ENCODE results near the gene ZNF804B.

Gene ZNF804B

DNA sequence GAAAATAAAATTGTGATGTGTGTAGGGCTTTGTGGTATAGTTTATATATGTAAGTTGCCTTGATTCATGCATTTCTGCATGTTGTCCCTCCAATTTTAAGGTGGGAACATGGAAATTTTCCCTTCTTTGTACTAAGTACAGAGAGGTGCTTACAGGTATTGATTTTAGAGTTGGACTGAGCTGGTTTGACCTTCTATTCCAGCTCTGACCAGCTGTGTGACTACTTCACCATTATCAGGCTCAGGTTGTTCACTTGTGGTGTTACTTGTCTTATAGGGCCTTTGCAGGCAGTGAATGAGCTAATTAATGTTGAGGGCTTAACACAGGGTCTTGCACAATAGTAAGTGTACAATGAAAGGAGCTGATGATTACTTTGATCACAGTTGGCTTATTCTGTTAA lies 16.3 kb downstream of the ZNF804B start:
- DNase-seq (ENCODE audit: low read depth in 1 of 2, low spot score in 1 of 2) = no peak
- TF ChIP-seq, protein P1, sequence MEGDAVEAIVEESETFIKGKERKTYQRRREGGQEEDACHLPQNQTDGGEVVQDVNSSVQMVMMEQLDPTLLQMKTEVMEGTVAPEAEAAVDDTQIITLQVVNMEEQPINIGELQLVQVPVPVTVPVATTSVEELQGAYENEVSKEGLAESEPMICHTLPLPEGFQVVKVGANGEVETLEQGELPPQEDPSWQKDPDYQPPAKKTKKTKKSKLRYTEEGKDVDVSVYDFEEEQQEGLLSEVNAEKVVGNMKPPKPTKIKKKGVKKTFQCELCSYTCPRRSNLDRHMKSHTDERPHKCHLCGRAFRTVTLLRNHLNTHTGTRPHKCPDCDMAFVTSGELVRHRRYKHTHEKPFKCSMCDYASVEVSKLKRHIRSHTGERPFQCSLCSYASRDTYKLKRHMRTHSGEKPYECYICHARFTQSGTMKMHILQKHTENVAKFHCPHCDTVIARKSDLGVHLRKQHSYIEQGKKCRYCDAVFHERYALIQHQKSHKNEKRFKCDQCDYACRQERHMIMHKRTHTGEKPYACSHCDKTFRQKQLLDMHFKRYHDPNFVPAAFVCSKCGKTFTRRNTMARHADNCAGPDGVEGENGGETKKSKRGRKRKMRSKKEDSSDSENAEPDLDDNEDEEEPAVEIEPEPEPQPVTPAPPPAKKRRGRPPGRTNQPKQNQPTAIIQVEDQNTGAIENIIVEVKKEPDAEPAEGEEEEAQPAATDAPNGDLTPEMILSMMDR (IDR thresholded peaks at IDR 0.05; ENCODE audit: insufficient read depth, low read length) = no peak
- TF ChIP-seq GABPA (IDR thresholded peaks at IDR 0.05; ENCODE audit: low read depth) (no peak), SPI1 (IDR thresholded peaks at IDR 0.05; ENCODE audit: borderline replicate concordance, low read depth) (no peak), POLR2AphosphoS5 (IDR thresholded peaks at IDR 0.05; ENCODE audit: low read depth) (no peak)
- TF ChIP-seq, protein P2, sequence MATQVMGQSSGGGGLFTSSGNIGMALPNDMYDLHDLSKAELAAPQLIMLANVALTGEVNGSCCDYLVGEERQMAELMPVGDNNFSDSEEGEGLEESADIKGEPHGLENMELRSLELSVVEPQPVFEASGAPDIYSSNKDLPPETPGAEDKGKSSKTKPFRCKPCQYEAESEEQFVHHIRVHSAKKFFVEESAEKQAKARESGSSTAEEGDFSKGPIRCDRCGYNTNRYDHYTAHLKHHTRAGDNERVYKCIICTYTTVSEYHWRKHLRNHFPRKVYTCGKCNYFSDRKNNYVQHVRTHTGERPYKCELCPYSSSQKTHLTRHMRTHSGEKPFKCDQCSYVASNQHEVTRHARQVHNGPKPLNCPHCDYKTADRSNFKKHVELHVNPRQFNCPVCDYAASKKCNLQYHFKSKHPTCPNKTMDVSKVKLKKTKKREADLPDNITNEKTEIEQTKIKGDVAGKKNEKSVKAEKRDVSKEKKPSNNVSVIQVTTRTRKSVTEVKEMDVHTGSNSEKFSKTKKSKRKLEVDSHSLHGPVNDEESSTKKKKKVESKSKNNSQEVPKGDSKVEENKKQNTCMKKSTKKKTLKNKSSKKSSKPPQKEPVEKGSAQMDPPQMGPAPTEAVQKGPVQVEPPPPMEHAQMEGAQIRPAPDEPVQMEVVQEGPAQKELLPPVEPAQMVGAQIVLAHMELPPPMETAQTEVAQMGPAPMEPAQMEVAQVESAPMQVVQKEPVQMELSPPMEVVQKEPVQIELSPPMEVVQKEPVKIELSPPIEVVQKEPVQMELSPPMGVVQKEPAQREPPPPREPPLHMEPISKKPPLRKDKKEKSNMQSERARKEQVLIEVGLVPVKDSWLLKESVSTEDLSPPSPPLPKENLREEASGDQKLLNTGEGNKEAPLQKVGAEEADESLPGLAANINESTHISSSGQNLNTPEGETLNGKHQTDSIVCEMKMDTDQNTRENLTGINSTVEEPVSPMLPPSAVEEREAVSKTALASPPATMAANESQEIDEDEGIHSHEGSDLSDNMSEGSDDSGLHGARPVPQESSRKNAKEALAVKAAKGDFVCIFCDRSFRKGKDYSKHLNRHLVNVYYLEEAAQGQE (IDR thresholded peaks at IDR 0.05; ENCODE audit: insufficient replicate concordance, low read depth) = no peak
- Histone ChIP-seq H3K27ac (replicated peaks) (no peak overlapping the region), H3K4me3 (replicated peaks; ENCODE audit: insufficient read depth, low read length) (no peak overlapping the region), H3K27me3 (ENCODE audit: insufficient read depth, poor library complexity, severe bottlenecking) (no peaks in the 10 kb centered on the region)

DNA sequence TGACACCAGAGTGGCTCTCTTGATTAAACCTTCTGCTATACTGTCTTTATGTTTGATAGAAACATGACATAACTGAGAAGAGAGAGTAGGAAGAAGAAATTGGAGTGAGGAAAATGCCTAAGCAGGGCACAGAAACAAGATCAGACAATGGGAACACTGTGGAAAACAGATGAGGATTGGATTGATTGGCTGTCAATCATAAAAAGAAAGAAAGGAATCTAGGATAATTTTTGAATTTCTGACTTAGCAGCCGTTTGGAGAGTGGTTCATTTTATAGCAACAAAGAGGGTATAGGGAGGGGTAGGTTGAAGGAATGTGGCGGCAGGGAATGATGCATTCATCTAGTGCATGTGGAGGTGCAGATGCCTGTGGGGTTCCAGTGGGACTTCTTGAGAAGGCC lies 28.3 kb downstream of the ZNF804B start:
- no peak overlapping the region for H3K27ac ChIP-seq (replicated peaks)
- H3K4me3 ChIP-seq (replicated peaks; ENCODE audit: insufficient read depth, low read length) = no peak overlapping the region
- TF ChIP-seq, protein P1 (IDR thresholded peaks at IDR 0.05; ENCODE audit: insufficient read depth, low read length) = no peak
- TF ChIP-seq SPI1 (IDR thresholded peaks at IDR 0.05; ENCODE audit: borderline replicate concordance, low read depth) (no peak), GABPA (IDR thresholded peaks at IDR 0.05; ENCODE audit: low read depth) (no peak), POLR2AphosphoS5 (IDR thresholded peaks at IDR 0.05; ENCODE audit: low read depth) (no peak)
- TF ChIP-seq, protein P2 (IDR thresholded peaks at IDR 0.05; ENCODE audit: insufficient replicate concordance, low read depth) = no peak
- H3K27me3 ChIP-seq (ENCODE audit: insufficient read depth, poor library complexity, severe bottlenecking) = no peaks in the 10 kb centered on the region
- DNase-seq (ENCODE audit: low read depth in 1 of 2, low spot score in 1 of 2) = no peak

DNA sequence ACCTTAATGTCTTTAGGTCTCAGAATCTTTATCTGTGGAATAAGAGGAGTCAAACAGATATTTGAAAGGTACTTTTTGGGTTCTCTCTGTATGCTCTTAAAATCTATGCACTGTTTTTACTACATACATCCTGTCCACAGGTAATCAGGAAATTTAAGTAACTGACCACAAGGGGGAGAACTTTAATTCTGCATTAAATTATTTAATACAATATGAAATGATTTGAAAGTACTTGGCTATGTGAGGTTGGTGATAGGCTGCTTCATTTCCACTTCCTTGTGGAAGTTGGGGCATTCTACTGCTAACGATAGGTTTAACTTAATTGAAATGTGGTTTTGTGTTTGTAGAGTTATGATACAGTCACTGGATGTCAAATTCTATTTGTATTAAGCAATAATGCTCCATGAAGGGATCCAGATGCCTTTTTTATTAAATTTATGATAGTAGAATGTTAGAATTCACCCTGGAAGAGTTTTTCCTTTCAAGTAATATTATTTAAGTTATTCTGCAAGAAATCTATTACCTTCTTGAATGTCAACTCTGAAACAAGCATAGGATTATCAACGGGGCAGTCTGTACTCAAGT lies 30.1 kb downstream of the ZNF804B start:
- no peak for TF ChIP-seq GABPA (IDR thresholded peaks at IDR 0.05; ENCODE audit: low read depth)
- TF ChIP-seq, protein P1 (IDR thresholded peaks at IDR 0.05; ENCODE audit: insufficient read depth, low read length) = no peak
- TF ChIP-seq POLR2AphosphoS5 (IDR thresholded peaks at IDR 0.05; ENCODE audit: low read depth) = no peak
- no peak for TF ChIP-seq SPI1 (IDR thresholded peaks at IDR 0.05; ENCODE audit: borderline replicate concordance, low read depth)
- TF ChIP-seq, protein P2 (IDR thresholded peaks at IDR 0.05; ENCODE audit: insufficient replicate concordance, low read depth) = no peak
- no peak for DNase-seq (ENCODE audit: low read depth in 1 of 2, low spot score in 1 of 2)
- Histone ChIP-seq H3K27me3 (ENCODE audit: insufficient read depth, poor library complexity, severe bottlenecking) (no peaks in the 10 kb centered on the region), H3K27ac (replicated peaks) (no peak overlapping the region), H3K4me3 (replicated peaks; ENCODE audit: insufficient read depth, low read length) (no peak overlapping the region)
